GM21526 (cell line): ENCODE data around the gene TMSB10.

ENCODE experiments used
- ATAC-seq: cut with Tn5 transposase; IDR thresholded peaks from one replicate; pipeline ENCODE4 v1.9.1; 2021; ENCODE audit warnings: moderate library complexity; ENCODE audit not compliant: unreplicated experiment, low FRiP score

Gene TMSB10

GRCh38 chr2:84879584-84880394 is 25.7 kb upstream of the TMSB10 start:
- ATAC-seq = peak; percentile 70

- no peak for ATAC-seq
These were observed 25.1 kb upstream of the TMSB10 start for GRCh38 chr2:84880395-84880644.

GRCh38 chr2:84880645-84881521 is 24.6 kb upstream of the TMSB10 start, which contains the start of gene TRABD2A:
Gene TRABD2A (minus strand): TSS chr2:84881084. CDS start chr2:84881039, 45 bp downstream.
- ATAC-seq = no peak

- ATAC-seq = peak; percentile 68
These were observed 23.7 kb upstream of the TMSB10 start for GRCh38 chr2:84881581-84882413.

DNA sequence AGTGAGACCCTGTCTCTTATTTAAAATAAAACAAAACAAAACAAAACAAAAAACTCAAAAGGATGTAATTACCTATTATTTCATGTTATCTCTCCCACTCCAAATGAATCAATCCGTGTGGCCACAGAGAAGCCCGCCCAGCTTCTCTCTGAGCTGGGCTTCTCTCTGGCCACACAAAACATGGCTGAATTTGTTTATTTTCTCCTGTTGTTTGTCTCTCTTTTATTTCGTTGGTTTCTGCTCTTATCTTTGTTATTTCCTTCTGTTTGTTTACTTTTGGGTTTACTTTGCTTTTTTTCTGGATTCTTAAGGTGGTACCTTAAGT is 23.1 kb upstream of the TMSB10 start:
- ATAC-seq = no peak

- no peak for ATAC-seq
These were observed 22.5 kb upstream of the TMSB10 start for GRCh38 chr2:84882775-84883550.

DNA sequence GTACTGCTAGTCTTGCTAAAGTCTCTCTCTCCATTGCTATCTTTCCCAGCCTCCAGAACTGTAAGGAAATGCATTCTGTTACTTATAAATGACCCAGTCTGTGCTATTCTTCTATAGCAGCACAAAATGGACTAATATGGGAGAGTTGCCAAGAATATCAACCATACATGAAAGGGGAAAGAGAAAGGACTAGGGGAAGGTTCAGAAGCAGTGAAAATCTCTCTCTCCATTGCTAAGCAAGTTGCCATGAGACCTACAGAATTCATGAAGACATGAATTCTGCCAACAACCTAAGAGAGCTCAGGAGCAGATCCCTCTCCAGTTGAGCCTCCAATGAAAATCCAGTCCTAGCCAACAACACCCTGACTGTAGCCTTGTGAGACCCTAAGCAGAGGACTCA is 21.0 kb upstream of the TMSB10 start:
- no peak for ATAC-seq

DNA sequence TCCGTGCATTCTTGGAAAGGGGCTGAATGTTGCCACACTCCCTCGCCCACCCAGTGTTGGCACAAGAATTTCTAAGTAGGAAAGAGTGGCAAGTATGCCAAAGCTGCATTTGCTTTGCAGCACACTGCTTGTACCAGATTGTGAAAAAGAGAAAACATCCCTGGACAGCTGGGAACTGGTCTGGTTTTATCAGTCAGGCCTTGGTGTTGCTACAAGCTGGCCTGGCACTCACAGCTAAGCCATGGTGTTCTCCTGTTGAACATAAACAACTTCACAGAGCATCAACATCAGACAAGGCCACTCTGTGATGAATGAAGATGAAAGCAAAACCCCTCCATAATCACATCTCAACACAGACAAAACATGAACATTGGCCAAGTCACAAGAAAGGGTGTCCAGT is 20.3 kb upstream of the TMSB10 start:
- no peak for ATAC-seq

DNA sequence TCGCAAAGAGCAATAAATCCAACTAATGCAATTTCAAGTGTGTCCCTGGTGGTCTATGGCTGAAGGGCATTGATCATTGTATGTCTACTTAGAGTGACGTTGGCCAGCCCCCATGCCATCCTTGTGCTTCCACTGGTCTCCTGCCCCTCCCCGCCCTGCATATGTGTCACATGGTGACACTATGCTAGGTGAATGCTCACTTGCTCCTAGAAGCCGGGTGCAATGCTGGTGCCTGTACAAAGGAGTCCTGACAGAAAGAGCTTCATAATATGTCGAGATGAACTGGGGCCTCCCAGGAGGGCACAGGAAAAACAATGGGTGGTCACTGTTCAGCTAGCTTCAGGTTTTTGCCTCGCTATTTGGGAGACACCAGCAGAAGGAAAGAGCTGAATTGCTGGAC is 18.7 kb upstream of the TMSB10 start:
- no peak for ATAC-seq

DNA sequence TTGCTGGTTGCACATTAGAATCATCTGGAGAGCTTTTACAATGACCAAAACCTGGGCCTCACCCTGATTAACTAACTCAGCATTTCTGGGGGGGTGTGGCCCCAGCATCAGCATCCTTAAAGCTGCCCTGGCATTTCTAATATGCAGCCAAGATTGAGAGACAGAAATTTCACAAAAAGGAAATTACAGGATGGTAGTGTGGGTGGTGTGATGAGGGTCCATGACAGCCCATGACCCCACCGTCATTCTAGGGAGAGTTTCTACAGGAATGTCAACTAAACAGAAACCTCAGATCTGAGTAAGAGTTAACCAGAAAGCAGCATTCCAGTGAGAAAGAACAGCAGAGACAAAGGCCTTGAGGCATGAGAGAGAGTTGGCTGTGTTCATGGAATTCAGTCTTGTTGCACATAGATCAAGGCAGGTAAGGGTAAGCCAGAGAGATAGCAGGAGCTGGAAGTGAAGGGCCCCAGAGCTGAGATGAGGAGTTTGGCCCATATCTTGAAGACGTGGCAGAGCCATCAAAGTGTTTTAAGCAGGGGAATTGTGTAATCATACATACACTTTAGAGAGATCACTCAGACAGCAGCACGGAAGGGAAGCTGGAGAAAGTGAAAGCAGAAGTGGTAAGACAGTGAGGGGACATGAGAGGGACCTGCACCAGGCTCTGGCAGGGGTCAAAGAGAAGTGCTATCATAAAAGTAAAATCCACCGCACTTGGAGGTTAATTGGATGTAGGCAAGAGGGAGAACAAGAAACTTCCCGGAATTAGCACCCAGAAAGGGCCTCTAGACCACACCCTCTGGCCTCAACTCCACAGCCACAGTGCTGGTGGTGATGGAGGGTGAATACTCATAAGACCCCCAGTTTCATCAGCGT is 16.8 kb upstream of the TMSB10 start:
- peak; percentile 94 for ATAC-seq

GRCh38 chr2:84889332-84889731 is 16.1 kb upstream of the TMSB10 start:
- ATAC-seq = peak; percentile 10

DNA sequence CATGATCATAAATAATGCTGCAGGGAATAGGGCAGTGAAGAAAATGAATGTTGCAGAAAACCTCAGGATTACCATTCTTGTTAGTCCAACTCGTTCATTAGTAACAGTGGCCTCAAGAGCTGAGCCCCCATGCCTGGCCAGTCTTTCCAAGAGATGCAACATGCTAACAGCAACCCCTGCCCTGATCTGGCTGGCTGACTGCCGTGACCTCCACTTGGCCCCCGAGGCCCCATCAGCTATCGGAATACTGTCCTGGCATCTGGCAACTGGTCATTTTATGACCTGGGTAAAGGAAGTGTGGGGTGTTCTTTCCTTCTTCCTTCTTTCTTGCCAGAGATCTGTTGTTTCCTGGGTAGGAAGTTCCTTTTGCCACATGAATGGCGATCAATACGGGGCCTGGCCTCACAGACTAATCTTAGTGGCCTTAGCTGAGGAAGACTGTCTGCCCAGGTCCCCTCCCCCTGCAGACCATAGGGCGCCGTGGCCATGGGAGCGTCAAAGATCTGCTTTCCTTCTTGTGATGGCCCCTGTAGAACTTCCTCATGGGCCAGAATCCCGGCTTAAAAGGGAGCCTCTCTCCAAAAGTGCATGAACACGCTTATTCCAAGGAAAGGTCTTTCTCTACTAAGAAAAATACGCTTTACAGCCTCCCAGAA is 14.0 kb upstream of the TMSB10 start:
- ATAC-seq = no peak

DNA sequence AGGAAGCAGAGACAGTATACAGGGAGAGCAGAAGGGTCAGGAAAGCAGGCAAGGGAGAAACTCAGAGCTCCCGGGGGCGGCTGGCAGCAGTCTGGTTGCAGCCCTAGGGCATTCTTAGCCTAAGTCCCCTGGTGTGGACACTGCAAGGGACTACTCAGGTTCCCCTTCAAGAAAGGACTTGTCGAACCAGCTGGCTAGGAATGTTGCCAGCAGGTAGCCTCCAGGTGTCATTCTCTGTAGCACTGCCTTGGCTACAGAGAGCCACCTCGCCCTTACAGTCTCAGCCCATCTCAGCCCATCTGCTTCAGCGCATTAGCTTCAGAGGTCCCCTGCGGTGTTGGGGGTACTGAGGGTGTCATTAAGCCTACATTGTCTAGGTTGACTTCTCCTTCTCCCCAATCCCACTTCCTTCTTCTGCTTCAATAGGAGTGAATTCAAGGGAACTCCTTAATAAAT is 11.3 kb upstream of the TMSB10 start:
- ATAC-seq = no peak

- no peak for ATAC-seq
These were observed 10.5 kb upstream of the TMSB10 start for GRCh38 chr2:84894758-84895520.

DNA sequence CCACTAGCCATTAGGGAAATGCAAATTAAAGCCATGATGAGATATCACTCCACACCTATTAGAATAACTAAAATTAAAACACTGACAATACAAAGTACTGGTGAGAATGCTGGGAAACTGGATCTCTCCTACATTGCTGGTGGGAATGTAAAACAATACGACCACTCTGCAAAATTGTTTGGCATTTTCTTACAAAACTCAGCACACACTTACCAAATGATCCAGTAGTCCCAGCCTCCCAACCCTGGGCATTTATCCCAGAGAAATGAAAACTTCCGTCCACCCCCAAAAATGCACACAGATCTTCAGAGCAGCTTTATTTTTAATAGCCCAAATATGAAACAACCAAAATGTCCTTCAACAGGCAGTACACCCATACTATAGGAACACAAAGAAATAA is 8.9 kb upstream of the TMSB10 start:
- no peak for ATAC-seq

- ATAC-seq = no peak
These were observed 7.7 kb upstream of the TMSB10 start for GRCh38 chr2:84897773-84898172.

GRCh38 chr2:84899304-84900204 is 5.9 kb upstream of the TMSB10 start:
- no peak for ATAC-seq
